ACHN (cell line): ENCODE data around the gene PAIP2.
A peak's percentile ranks its signal among the peaks of the same experiment; 100 is the strongest.

Source experiments
- DNase-seq: peaks from one replicate; pipeline ENCODE4 v3.0.0-alpha.2; 2015
- in situ Hi-C: cut with HindIII; loops from 2 replicates; pipeline ENCODE4 v1.10.0; 2017; ENCODE audit warnings: low sequenced_read_pairs, low pct_ligation_motif_present, low pct_unique_long_range_greater_than_20kb

Gene PAIP2, protein sequence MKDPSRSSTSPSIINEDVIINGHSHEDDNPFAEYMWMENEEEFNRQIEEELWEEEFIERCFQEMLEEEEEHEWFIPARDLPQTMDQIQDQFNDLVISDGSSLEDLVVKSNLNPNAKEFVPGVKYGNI

DNA sequence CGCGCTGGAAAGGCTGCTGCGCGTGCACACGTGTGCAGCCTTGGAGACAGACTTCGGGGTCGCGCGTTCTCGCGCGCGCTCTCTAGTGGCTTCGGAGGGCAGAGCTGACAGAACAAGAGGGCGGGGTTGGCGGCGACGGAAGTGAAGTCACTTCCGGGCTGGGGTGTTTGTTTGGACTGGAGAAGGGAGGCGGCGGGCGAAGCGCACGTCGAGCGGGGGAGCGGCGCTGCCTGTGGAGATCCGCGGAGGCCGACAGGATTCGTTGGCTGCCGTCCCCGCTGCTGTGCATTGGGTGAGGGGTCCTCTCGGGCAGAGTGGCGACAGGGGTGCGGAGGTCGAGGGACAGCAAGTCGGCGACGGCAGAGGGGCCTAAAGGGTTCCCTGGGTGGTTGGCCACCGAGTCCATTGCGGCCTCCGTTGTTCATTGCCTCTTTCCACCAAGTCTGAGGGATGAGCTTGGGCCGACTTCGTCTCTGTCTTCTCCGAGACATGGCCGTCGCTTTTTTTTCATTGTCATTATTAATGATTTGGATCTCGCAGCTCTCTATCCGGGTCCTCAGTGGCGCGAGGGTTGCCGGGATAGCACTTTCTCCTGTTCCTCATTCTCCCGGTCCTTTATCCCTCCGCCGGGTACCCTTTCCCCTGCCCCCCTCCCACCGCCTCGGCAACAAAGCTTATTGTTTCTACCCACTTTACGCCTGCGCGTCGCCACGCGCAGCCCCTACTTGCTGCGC is at the start of gene PAIP2:
PAIP2 (plus strand) TSS at position 166 of the 734 bp plus-strand sequence. CDS start 21,931 bp downstream, outside the sequence.
- in situ Hi-C loops, result no loop called here
- DNase-seq, result peak; percentile 95

DNA sequence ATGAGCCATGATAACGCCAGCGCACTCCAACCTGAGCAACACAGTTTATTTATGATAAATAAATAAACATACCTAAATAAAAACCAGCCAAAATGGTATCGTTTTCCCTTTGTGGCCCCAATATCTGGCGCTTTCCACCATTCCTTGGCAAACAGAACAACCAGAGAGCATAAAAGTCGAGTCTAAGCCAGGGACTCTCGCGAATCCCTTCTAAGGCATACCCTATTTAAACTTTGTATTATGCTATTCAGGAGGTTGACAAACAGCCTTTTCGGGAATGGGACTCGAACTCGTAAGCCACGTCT is 48.5 kb upstream of the PAIP2 start:
- DNase-seq, result no peak
- in situ Hi-C loops, result no loop called here

DNA sequence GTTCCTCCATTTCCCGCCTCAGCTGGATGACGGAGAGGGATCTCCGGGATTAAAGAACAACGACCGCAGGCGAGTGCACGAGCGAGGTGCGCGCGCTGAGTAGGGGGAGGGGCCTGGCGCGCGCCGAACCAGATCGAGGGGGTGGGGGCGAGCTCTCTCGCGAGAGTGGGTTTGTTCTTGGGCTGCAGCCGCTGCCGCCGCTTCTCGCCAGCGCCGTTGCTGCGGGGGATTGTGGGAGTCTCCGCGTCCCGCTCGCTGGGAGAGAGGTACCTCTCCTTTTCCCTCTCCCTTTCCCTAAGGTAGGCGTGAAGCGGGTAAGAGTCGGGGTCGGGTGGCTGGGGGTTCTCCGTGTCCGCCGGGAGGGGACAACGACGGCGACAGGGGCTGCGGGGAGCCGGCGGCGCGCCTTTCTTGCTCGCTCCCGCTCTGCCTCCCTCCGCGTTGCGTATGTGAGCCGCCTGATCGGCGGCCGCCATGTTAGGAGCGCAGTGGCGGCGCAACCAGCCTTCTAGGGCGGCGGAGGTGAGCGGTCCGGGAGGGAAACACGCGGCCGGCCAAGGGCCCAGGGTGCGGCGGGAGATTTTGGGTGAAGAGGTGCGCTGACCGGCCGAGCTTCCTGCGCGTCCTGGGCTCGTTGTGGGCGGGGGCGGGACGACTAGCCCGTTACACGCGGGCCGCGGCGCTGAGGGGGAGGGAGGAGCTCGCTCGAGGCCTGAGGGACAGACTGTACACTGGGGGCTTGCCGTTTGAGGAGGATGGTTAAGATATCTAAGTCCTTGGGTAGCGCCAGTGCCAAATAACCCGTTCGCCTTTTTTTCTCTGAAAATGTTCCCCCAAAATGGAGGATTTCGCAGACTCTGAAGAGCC is 47.9 kb upstream of the PAIP2 start, which contains the start of gene MATR3:
MATR3 (plus strand) TSS at position 234 of the 867 bp plus-strand sequence. CDS start 13,676 bp downstream, outside the sequence.
- peak; percentile 92 for DNase-seq
- in situ Hi-C loops, result no loop called here

DNA sequence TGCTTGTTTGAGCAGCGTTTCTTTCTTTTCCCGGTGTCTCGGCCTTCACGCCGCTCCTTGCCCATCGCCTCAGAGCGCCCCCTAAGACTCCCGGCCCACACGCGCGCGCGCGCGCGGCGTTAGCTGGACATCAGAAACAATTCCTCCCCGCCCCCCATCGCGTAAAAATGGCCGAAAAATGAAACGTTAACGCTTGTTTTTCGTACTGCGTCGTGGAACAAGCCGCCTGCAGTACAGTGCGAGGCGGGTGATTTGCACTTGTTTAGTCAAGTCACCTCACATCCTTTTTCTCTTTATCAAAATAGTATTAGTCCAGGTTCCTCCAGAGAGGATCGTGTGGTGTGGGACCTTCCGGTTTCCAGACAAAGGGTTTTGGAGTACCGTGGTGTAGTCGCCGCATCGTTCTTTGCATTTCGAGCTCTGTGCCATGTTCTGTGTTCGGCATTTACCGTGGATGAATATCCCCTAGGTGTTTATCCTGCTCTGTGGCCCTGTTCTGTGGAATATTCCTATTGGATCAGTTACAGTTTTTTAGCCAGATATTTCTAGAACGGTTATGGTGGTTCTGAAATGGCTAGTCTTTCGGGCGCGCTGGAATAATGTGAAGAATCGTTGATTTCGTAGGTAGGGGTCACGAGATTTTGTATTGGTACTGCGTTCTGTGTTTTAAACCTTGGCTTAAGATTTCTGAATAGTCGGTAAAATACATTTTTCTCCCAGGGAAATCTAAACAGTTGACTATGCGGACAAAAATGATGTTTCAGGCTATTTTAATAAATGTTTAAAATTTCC is 47.1 kb upstream of the PAIP2 start:
- peak; percentile 82 for DNase-seq
- in situ Hi-C loops, result no loop called here

DNA sequence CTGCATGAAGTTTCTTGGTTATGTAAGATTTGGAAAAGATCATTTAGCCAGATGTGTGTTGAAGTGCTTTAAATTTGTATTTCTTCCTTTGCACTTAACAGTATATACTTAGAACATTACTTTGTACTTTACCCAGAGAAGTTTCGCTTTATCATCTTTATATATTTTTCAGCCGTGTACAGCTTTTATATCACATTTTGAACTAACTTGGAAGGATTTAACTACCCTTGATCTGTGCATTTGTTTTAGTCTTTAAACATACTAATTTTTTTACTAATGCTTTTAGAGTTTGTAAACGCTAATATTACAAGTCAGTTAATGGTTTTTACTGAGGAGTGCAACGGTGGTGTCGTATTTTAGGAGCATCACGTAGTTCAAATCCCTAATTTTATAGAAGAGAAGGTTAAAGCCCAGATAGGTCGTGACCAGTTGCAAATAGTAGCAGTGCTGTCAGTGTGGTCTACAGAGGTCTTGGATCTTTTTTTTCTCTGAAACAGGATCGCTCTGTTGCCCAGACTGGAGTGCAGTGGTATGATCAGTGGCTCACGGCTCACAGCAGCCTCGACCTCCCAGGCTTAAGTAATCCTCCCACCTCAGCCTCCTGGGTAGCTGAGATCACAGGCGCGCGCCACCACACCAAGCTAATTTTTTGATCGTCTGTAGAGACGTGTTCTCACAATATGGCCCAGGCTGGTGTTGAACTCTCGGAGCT is 46.2 kb upstream of the PAIP2 start:
- in situ Hi-C loops, result no loop called here
- DNase-seq, result no peak

DNA sequence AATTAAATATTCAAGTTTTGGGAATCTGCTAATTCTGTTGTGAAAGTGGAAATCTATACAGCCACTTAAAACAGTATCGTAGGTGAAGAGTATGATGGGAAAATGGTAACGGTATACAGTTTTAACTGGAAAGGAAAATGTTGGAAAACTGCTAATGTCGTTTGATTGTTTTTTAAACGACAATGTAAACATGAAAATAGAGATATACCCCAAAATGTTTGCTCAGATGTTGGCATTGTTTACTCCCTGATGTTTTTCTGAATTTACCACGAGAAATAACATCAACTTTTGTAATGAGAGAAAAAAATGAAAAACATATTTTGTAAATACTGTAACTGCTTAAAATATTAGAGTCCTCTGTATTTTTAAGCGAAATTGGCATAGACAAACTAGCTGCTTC is 45.5 kb upstream of the PAIP2 start:
- in situ Hi-C loops, result no loop called here

DNA sequence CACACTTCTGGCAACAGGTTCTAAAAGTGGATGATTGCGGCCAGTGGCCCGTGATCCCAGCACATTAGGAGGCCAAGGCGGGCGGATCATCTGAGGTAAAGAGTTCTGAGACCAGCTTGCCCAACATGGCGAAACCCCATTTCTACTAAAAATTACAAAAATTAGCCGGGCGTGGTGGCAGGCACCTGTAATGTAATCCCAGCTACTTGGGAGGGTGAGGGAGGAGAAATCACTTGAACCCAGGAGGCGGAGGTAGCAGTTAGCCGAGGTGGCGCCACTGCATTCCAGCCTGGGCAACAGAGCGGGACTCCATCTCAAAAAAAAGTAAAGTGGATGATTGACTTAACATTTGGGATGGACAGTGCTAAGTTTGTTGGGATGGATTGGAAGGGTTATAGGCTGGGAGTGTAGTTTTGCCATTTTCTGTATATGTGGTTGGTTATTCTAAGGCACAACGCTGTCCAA is 44.8 kb upstream of the PAIP2 start:
- in situ Hi-C loops, result no loop called here

More for the DNA sequence above, 45.5 kb upstream of the PAIP2 start:
- DNase-seq, result no peak

DNA sequence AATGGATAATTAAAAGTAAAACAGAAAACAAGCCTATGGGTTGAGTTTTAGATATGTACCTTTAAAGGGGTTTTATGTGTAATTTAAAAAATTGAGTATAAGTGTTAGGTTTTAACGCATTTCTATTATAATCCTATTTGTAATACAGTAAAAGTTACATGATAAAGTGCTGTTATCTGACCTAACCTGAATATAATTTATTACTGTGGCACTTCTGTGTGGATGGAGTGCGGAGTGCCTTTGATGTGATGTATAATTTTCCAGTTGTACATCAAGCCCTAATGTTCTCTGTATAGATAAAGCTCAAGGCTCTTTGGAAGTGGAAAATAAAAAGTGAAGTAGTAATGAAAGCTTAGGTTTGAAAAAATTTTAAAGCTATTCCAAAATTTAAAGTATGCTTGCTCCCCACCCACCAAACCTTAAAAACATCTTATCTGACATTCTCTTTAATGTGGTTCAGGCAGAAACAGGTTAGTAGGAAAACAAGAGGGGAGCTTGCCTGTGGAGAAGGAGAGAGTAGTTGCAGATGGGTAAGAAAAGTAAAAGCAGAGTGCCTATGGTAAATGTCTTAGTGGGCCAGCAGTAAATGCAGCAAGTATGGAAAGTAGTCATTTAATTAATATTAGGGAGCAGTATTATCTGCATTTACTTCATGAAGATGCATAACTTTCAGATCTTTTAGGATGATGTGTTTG is 44.1 kb upstream of the PAIP2 start:
- in situ Hi-C loops, result no loop called here

More for the DNA sequence above, 44.8 kb upstream of the PAIP2 start:
- no peak for DNase-seq

DNA sequence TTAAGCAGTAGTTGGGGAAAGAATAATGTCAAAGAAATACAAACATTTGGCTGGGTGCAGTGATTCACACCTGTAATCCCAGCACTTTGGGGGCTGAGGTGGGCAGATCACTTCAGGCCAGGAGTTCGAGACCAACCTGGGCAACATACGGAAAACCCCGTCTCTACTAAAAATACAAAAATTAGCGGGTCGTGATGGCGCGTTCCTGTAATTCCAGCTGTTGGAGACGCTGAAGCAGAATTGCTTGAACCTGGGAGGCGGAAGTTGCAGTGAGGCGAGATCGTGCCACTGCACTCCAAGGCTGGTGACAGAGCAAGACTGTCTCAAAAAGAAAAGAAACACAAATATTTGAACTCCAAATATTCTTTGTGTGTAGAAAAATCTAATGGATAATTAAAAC is 43.4 kb upstream of the PAIP2 start:
- in situ Hi-C loops, result no loop called here
- no peak for DNase-seq

More for the DNA sequence above, 44.1 kb upstream of the PAIP2 start:
- no peak for DNase-seq

DNA sequence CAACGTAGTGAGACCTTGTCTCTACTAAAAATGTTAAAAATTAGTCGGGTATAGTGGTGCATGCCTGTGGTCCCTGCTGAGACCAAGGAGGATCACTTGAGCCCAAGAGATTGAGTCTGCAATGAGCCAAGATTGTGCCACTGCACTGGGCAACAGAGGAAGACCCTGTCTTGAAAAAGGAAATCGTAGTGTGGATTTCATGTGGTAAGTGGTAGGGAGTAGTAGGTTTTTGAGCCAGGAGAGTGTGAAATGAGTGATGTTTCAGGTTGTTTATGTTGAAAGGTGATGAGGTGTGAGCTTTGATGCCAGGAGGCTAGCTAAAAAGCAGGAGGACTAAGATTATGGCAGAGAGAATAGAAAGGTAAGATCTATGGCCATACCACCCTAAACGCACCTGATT is 42.2 kb upstream of the PAIP2 start:
- no peak for DNase-seq
- in situ Hi-C loops, result no loop called here

DNA sequence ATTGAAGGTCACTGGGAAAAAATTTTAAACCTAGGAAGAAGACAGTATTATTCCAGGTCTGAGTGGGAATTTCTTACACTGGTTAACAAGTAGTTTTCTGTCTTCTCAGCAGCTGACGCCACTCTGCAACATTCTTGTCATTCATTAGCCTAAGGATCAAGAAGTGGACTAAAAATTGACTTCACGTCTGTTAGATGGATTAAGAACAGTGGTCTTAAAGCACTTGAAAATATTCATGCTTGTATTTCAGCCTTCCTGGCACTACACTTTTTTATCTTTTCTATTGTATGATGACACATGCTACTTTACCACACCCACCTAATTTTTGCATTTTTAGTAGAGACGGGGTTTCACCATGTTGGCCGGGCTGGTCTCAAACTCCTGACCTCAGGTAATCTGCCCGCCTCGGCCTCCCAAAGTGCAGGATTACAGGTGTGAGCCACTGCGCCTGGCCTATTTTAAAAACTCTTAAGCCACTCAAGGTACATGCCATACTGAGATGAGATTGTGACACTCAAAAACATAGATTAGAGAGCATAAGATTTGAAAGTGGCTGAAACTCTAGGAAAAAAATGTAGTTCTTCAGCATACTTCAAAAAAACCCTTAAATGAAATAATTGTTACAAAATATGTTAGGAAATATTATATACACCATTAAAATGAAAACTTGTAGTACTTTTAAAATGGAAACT is 39.7 kb upstream of the PAIP2 start:
- in situ Hi-C loops, result no loop called here
- DNase-seq, result no peak

DNA sequence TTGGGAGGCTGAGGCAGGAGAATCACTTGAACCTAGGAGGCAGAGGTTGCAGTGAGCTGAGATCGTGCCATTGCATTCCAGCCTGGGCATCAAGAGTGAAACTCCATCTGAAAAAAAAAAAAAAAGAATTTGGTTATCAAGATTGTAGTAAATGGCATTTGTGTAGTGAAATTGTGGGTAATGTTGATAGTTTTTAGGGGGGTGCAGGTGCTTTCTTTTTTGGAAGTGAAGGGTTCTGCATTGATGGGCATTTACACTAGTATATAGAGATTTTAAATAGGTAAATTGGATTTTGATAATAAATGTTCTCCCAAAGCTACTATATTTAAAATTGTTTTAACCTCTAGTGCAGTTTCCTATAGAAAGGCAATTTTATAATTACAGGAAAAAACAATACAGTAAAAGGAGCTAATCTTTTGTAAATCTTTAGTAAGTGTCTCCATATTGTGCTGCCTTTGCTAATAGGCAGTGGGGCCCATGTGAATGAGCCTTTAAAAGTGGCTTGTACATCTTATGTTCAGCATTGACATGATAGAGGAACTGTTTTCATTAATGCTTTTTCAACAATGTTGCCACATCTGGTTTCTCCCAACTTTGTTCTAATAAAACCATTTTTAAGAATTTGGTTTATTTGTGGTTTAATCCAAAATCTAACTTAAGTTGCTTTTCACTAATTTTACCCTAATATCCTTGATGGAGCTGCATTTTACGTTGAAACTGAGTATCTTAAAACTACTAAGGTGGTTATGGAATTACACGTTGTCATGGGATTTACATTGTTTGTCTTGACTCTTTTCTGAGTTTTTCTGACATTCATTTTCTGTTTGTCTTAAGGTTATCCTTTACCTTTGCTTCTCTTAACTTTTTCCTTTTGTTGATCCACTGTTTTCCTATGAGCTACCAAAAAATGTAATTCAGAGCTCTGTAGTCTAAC is 37.0 kb upstream of the PAIP2 start:
- no peak for DNase-seq
- in situ Hi-C loops, result no loop called here

DNA sequence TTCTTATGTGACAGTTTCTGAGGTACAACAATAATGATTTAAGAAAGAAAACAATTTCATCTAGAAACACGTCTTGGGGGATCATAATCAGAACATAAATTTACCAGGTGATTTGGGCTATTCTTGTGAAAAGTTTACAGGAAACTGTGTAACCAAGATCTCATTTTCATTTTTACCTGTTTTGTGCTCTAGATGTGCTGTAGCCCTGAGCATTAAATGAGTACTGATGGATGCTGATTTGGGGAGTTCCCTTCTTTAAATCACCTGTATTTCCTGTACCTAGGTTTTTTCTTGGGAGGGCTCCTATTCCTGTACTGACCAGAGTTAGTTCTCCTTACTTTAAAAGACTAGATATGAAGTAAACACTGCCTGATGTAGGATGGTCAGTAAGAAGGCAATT is 35.5 kb upstream of the PAIP2 start:
- no peak for DNase-seq
- in situ Hi-C loops, result no loop called here

DNA sequence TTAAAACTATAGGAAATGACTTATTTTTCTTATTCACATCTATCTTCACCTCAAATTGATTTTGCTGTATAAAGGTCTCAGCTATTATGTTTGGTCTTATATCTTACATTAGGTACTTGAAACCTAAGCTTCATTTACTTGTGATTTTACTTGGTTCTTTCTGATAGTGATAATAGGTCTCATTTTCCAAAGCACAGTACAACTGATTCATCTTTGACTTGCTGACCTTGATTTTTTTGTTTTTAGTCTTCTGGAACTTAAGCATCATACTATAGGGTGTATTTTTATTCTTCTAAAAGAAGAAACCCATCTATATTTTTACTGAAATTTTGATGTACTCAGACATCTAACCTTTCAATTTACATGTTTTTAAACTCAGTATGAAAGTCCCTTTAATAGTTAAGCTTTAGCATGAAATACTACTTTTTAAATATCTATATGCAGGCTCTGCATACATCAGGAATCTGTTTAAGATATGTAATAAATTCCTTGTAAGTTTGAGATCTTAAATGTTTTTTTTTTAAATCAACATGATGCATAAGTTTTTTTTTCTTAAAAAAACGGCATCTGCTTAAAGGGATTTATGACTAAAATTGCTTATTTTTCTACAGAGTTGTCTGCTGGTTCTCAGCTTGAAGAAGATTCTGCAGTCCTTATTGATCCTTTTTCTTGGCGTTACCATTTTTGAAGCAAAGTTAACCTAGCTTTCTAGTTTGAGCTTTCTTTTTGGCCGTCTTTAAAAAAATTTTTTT is 34.9 kb upstream of the PAIP2 start:
- no peak for DNase-seq
- in situ Hi-C loops, result no loop called here

DNA sequence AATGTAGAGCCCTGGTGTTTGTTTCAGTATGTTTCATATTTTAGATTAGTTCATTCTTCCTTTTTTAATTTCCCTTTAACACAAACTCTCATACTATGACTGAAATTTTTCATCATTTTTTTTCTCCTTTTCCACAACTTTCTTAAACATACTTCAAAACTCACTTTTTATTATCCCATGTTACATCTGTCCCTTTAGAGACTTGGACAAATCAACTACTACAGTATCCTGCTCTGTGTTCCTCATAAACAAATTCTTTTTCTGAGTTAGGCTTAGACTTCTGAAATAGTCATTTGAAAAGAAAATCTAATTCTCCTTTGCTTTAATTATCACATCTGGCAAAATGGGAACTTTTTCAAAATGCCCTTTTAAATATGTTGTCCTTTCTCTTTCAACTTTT is 32.9 kb upstream of the PAIP2 start:
- in situ Hi-C loops, result no loop called here
- DNase-seq, result no peak
